Naive B cell (primary cell): Measurements from ENCODE around the gene MAP3K9. TPM values are rescaled to one million over a fixed set of nuclear protein-coding genes. Genes with fewer than 3 reads are reported as not detected.
"Not testable (repeated sequence)": the region's sequence is repeated elsewhere in the genome, so short reads cannot be mapped to it uniquely, and the experiment has no call there.

ENCODE experiments used
- ATAC-seq, 2 donors: fragments of 150-1000 bp; cut with Tn5 transposase; 2 replicates each; pipeline ENCODE4 v1.10.0; 2021; ENCODE audit warnings: low read depth in 2 of 2, mild to moderate bottlenecking in 2 of 2, moderate library complexity in 2 of 2
- DNase-seq: peaks from one replicate; pipeline ENCODE4 v3.0.0; 2022
- H3K27ac Mint-ChIP-seq, 6 donors: one replicate each; pipeline ENCODE4 v1.8.0; 2020 to 2022; ENCODE audit warnings: mild to moderate bottlenecking in 6 of 6, mixed read lengths in 6 of 6, moderate library complexity in 5 of 6, inconsistent platforms in 2 of 6
- H3K27me3 Mint-ChIP-seq, 3 donors: one replicate each; pipeline ENCODE4 v1.8.0; 2021 to 2022; ENCODE audit warnings: mixed read lengths in 3 of 3, mild to moderate bottlenecking in 1 of 3
- H3K36me3 Mint-ChIP-seq, 2 donors: one replicate each; pipeline ENCODE4 v1.8.0; 2020 to 2022; ENCODE audit warnings: mixed read lengths in 2 of 2, inconsistent platforms in 1 of 2, mild to moderate bottlenecking in 1 of 2
- H3K4me1 Mint-ChIP-seq, 3 donors: one replicate each; pipeline ENCODE4 v1.8.0; 2020 to 2022; ENCODE audit warnings: mixed read lengths in 3 of 3, inconsistent platforms in 1 of 3, mild to moderate bottlenecking in 1 of 3, moderate library complexity in 1 of 3
- H3K4me3 Mint-ChIP-seq, 8 donors: one replicate each; pipeline ENCODE4 v1.8.0; 2020 to 2022; ENCODE audit warnings: mild to moderate bottlenecking in 8 of 8, mixed read lengths in 8 of 8, moderate library complexity in 8 of 8, inconsistent platforms in 2 of 8
- H3K9me3 Mint-ChIP-seq, 7 donors: one replicate each; pipeline ENCODE4 v1.8.0; 2020 to 2022; ENCODE audit warnings: mixed read lengths in 7 of 7, mild to moderate bottlenecking in 5 of 7, inconsistent platforms in 2 of 7, moderate library complexity in 1 of 7
- polyA plus RNA-seq, 6 donors: library from polyadenylated mRNA; unstranded; fragments of 300-500 nt; fragmentation: Illumina TruSeq; gene quantifications; one replicate each; pipeline ENCODE4 v1.2.3, GENCODE V29; 2021; ENCODE audit warnings: low read depth in 6 of 6

The MAP3K9 gene
- polyA plus RNA-seq, 6 donors from 2014 or later = 4.3 to 10.5 (median 6.3) TPM

DNA sequence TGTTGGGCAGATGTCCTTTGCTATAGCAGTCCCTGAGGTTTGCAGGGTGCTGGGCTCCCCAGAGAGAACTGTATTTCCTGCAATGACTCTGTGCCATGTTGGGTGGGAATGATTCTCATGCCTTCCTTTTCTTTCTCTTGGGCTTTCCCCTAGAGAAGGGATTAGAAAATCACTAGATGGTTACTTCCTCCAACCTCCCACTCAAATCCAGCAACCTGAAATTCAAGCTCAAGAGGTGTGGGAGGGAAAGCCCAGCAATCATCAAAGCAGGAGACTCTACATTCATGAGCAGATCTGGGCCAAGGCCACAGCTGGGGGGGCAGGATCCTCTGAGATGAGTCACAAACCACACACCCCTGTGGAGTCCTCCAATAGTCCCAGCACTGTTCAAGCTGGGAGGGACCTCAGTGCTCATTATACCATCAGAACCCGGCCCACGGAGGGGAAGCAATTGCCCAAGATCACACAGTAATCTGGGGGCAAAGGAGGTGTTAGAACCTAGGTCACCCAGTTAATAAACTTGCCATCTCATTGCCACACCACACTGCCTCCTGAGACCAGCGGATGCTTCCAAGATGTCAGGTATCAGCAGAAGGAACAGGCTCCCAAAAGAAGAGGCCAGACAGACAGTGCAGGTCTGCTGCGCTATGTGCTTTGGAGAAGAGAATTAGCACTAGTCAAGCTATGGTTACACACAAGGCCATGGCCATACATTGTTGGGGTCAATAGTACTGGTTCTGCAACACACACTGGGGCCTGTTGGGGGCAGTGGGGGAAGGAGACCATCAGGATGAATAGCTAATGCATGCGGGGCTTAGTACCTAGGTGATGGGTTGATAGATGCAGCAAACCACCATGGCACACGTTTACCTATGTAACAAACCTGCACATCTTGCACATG, 101.9 kb downstream of the MAP3K9 start:
- DNase-seq (no peak), ATAC-seq (no peak)
- no peaks in the 10 kb centered on the region for H3K9me3 Mint-ChIP-seq
- no peaks in the 10 kb centered on the region for H3K27me3 Mint-ChIP-seq
- peaks cover 8 to 10% of the 10 kb centered on the region in 2 donors for H3K36me3 Mint-ChIP-seq
- no peak overlapping the region for H3K4me3 Mint-ChIP-seq
- H3K27ac Mint-ChIP-seq = no peak overlapping the region
- H3K4me1 Mint-ChIP-seq = peaks cover 26 to 31% (median 29%) of the 10 kb centered on the region in 3 donors

GRCh38 chr14:70706177-70706576, 103.1 kb downstream of the MAP3K9 start:
- no peaks in the 10 kb centered on the region for H3K27me3 Mint-ChIP-seq
- DNase-seq = no peak
- H3K4me1 Mint-ChIP-seq = peaks cover 15 to 21% (median 19%) of the 10 kb centered on the region in 3 donors
- no peak overlapping the region for H3K4me3 Mint-ChIP-seq
- peak overlapping the region in 1 of 6 donors; percentile 60 for H3K27ac Mint-ChIP-seq
- H3K36me3 Mint-ChIP-seq = peaks cover 8 to 10% of the 10 kb centered on the region in 2 donors
- no peaks in the 10 kb centered on the region for H3K9me3 Mint-ChIP-seq
- no peak for ATAC-seq

- peaks cover 5 to 12% (median 7%) of the 10 kb centered on the region in 3 donors for H3K4me1 Mint-ChIP-seq
- no peaks in the 10 kb centered on the region for H3K9me3 Mint-ChIP-seq
- ATAC-seq = no peak
- H3K4me3 Mint-ChIP-seq = no peak overlapping the region
- no peak for DNase-seq
- H3K27ac Mint-ChIP-seq = peak overlapping the region in 1 of 6 donors; percentile 64
- peaks cover 8 to 10% of the 10 kb centered on the region in 2 donors for H3K36me3 Mint-ChIP-seq
- H3K27me3 Mint-ChIP-seq = no peaks in the 10 kb centered on the region
Measured at GRCh38 chr14:70704960-70705359, 104.4 kb downstream of the MAP3K9 start.

GRCh38 chr14:70703621-70704168, 105.6 kb downstream of the MAP3K9 start:
- H3K9me3 Mint-ChIP-seq, H3K27ac Mint-ChIP-seq, ATAC-seq, H3K27me3 Mint-ChIP-seq, H3K4me3 Mint-ChIP-seq, H3K4me1 Mint-ChIP-seq, DNase-seq: not testable (repeated sequence)
- peaks cover 8 to 10% of the 10 kb centered on the region in 2 donors for H3K36me3 Mint-ChIP-seq

- no peak for DNase-seq
- H3K27ac Mint-ChIP-seq = peak overlapping the region in 1 of 6 donors; percentile 15
- no peak for ATAC-seq
- no peaks in the 10 kb centered on the region for H3K27me3 Mint-ChIP-seq
- H3K9me3 Mint-ChIP-seq = peaks cover 0 to 2% (median 0%) of the 10 kb centered on the region in 7 donors
- peaks cover 4 to 6% (median 6%) of the 10 kb centered on the region in 3 donors for H3K4me1 Mint-ChIP-seq
- peaks cover 8 to 10% of the 10 kb centered on the region in 2 donors for H3K36me3 Mint-ChIP-seq
- H3K4me3 Mint-ChIP-seq = no peak overlapping the region
Measured at GRCh38 chr14:70702161-70702560, 107.2 kb downstream of the MAP3K9 start.

DNA sequence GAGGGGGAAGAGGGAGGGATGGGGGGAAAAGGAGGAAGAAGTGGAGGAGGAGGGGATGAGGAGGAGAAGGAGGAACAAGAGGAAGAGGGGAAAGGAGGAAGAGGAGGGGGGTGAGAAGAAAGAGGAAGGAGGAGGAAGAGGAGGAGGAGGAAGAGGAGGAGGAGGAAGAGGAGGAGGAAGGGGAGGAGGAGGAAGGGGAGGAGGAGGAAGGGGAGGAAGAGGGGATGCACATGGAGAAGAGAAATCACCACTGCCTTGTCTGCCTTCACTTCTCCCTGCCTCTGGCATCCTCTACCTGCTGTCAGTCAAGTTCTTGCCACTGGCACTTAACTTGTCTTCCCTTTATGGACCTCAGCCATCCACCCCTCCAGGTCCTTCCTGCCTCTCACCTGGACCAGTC, 107.7 kb downstream of the MAP3K9 start:
- Mint-ChIP-seq H3K27me3 (no peaks in the 10 kb centered on the region), H3K27ac (peak overlapping the region in 1 of 6 donors; percentile 15), H3K36me3 (peaks cover 8 to 10% of the 10 kb centered on the region in 2 donors), H3K9me3 (peaks cover 0 to 2% (median 0%) of the 10 kb centered on the region in 7 donors), H3K4me3 (no peak overlapping the region), H3K4me1 (peaks cover 3 to 5% (median 4%) of the 10 kb centered on the region in 3 donors)
- ATAC-seq (no peak), DNase-seq (no peak)

DNA sequence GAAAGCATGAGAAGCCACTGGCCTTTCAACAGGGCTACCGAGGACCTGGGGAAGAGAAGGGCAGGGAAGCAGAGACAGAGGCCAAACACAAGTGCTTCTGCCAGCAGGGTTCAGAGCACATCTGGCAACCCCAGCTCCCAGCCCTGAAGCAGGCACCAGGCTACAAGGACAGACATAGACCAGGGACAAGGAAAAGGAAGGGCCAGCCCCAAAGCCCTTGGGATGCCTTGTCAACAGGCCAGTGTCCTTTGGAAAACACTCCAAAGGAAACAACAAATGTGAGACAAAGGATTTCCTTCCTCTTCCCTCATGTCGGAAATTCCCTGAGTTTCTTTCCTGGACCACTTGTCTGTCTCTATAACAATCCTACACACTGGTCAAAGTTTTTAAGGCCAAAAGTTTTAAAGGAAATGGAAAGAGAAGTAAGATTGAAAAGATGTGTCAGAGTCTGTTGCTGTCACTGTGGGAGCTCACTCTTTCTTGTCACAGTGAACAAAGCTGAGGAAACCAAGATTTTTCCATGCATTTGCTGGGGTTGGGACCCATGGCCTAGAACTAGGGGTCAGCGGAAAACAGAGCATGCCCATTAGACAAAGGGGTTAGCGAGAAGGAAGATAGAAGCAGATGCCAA, 108.2 kb downstream of the MAP3K9 start:
- Mint-ChIP-seq H3K9me3 (peaks cover 0 to 2% (median 0%) of the 10 kb centered on the region in 7 donors), H3K27me3 (no peaks in the 10 kb centered on the region), H3K4me1 (peaks cover 0 to 5% (median 4%) of the 10 kb centered on the region in 3 donors), H3K27ac (peak overlapping the region in 4 of 6 donors; percentile 15 to 93 (median 52)), H3K4me3 (no peak overlapping the region), H3K36me3 (peaks cover 8 to 10% of the 10 kb centered on the region in 2 donors)
- no peak for DNase-seq
- ATAC-seq = no peak

GRCh38 chr14:70699646-70700045, 109.7 kb downstream of the MAP3K9 start:
- DNase-seq = no peak
- H3K9me3 Mint-ChIP-seq = peaks cover 0 to 2% (median 0%) of the 10 kb centered on the region in 7 donors
- no peak for ATAC-seq
- peaks cover 0 to 5% (median 0%) of the 10 kb centered on the region in 3 donors for H3K4me1 Mint-ChIP-seq
- H3K27me3 Mint-ChIP-seq = no peaks in the 10 kb centered on the region
- H3K36me3 Mint-ChIP-seq = no peaks in the 10 kb centered on the region
- no peak overlapping the region for H3K4me3 Mint-ChIP-seq
- peak overlapping the region in 1 of 6 donors; percentile 84 for H3K27ac Mint-ChIP-seq

DNA sequence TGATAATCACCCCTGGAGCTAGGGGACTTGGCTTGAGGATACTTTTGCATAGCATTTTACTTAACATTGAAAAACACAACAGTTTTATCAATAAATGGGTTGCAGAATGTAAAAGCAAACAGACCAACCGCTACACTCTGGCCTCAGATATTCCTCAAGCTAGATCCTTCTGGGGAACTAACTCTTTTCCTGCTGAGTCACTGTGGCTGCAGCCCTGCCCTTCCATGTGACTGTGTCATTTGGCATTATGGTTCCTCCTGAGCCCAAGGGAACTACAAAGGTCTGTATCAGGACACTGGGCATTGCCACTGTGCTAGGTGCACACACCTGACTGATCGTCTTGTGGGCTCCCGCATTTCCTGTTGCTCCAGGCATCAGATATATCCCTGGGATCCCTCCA, 111.0 kb downstream of the MAP3K9 start:
- H3K27me3 Mint-ChIP-seq = no peaks in the 10 kb centered on the region
- H3K9me3 Mint-ChIP-seq = peaks cover 0 to 2% (median 0%) of the 10 kb centered on the region in 7 donors
- peaks cover 0 to 5% (median 0%) of the 10 kb centered on the region in 3 donors for H3K4me1 Mint-ChIP-seq
- peaks cover 0 to 7% of the 10 kb centered on the region in 2 donors for H3K36me3 Mint-ChIP-seq
- no peak overlapping the region for H3K27ac Mint-ChIP-seq
- DNase-seq = no peak
- no peak for ATAC-seq
- peak overlapping the region in 1 of 8 donors; percentile 56 for H3K4me3 Mint-ChIP-seq

DNA sequence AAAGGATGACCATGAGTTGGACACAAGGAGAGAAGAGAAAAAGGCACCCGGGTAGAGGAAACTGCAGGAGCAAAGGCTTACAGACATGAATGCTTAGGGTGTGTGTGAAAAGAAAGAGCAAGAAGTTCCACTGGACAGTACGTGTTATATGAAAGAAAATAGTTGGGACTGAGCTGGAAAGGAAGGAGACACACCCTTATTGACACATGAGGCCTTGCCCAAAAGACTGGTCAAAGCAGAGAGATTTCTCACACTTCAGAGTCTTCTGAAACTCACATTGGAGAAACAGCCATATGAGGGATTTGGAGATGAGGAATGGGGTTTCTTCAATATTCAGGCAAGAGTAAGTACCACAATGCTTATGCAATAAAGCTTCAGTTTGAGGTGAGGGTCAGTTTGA, 111.6 kb downstream of the MAP3K9 start:
- ATAC-seq = no peak
- Mint-ChIP-seq H3K4me3 (no peak overlapping the region), H3K9me3 (peaks cover 0 to 2% (median 0%) of the 10 kb centered on the region in 7 donors), H3K27ac (peak overlapping the region in 1 of 6 donors; percentile 36), H3K36me3 (peaks cover 0 to 7% of the 10 kb centered on the region in 2 donors), H3K27me3 (no peaks in the 10 kb centered on the region), H3K4me1 (peaks cover 0 to 5% (median 0%) of the 10 kb centered on the region in 3 donors)
- no peak for DNase-seq

GRCh38 chr14:70696026-70696425, 113.3 kb downstream of the MAP3K9 start:
- DNase-seq (no peak), ATAC-seq (no peak)
- Mint-ChIP-seq H3K27ac (peak overlapping the region in 1 of 6 donors; percentile 42), H3K27me3 (no peaks in the 10 kb centered on the region), H3K36me3 (peaks cover 0 to 7% of the 10 kb centered on the region in 2 donors), H3K9me3 (peaks cover 0 to 2% (median 0%) of the 10 kb centered on the region in 7 donors), H3K4me3 (no peak overlapping the region), H3K4me1 (peaks cover 0 to 6% (median 0%) of the 10 kb centered on the region in 3 donors)

- Mint-ChIP-seq H3K27me3 (no peaks in the 10 kb centered on the region), H3K4me1 (peaks cover 0 to 8% (median 0%) of the 10 kb centered on the region in 3 donors), H3K4me3 (no peak overlapping the region), H3K27ac (no peak overlapping the region), H3K9me3 (no peaks in the 10 kb centered on the region), H3K36me3 (peaks cover 0 to 7% of the 10 kb centered on the region in 2 donors)
- DNase-seq (no peak), ATAC-seq (no peak)
Measured at GRCh38 chr14:70692210-70692609, 117.1 kb downstream of the MAP3K9 start.

- no peak for ATAC-seq
- no peak overlapping the region for H3K27ac Mint-ChIP-seq
Measured at GRCh38 chr14:70685474-70686197, 123.7 kb downstream of the MAP3K9 start.

More at GRCh38 chr14:70685474-70686197, 123.7 kb downstream of the MAP3K9 start:
- Mint-ChIP-seq H3K27me3 (no peaks in the 10 kb centered on the region), H3K4me1 (peaks cover 0 to 10% (median 3%) of the 10 kb centered on the region in 3 donors), H3K9me3 (no peaks in the 10 kb centered on the region), H3K4me3 (no peak overlapping the region), H3K36me3 (peaks cover 0 to 3% of the 10 kb centered on the region in 2 donors)
- no peak for DNase-seq
